MM.1S (cell line): Measurements from ENCODE around the gene GSTA1.
"Not testable (repeated sequence)": the region's sequence is repeated elsewhere in the genome, so short reads cannot be mapped to it uniquely, and the experiment has no call there.

Experiments
- DNase-seq: peaks from one replicate; pipeline ENCODE4 v3.0.0-alpha.2; 2015
- H2AFZ ChIP-seq: fragments of 300-600 bp; sonication (generic); 2 replicates; pipeline ENCODE4 v1.6.0; 2016; ENCODE audit warnings: antibody characterized with exemption, low read length
- H3F3A ChIP-seq: fragments of 300-600 bp; sonication (generic); 2 replicates; pipeline ENCODE4 v1.6.1; 2016; ENCODE audit warnings: mild to moderate bottlenecking, antibody characterized with exemption, low read length, moderate library complexity, mixed read lengths; ENCODE audit not compliant: insufficient read depth
- H3K27ac ChIP-seq: fragments of 300-600 bp; sonication (generic); 2 replicates; pipeline ENCODE4 v1.5.1; 2016; ENCODE audit warnings: mild to moderate bottlenecking, low read length
- H3K27me3 ChIP-seq: fragments of 300-600 bp; sonication (generic); replicated peaks from 2 replicates; pipeline ENCODE4 v1.6.0; 2016; ENCODE audit warnings: low read length; ENCODE audit not compliant: insufficient read depth
- H3K36me3 ChIP-seq: fragments of 300-600 bp; sonication (generic); replicated peaks from 2 replicates; pipeline ENCODE4 v1.6.1; 2016; ENCODE audit warnings: mild to moderate bottlenecking, low read length, mixed read lengths; ENCODE audit not compliant: insufficient read depth
- H3K4me1 ChIP-seq: fragments of 300-600 bp; sonication (generic); 2 replicates; pipeline ENCODE4 v1.6.1; 2016; ENCODE audit warnings: low read length, mixed read lengths
- H3K4me2 ChIP-seq: fragments of 300-600 bp; sonication (generic); 2 replicates; pipeline ENCODE4 v1.6.0; 2016; ENCODE audit warnings: low read depth, low read length
- H3K4me3 ChIP-seq: fragments of 300-600 bp; sonication (generic); 2 replicates; pipeline ENCODE4 v1.5.1; 2016; ENCODE audit warnings: low read length, mixed read lengths
- H3K79me2 ChIP-seq: fragments of 300-600 bp; sonication (generic); 2 replicates; pipeline ENCODE4 v1.6.1; 2016; ENCODE audit warnings: mixed run types, low read length, mixed read lengths
- H3K9ac ChIP-seq: fragments of 300-600 bp; sonication (generic); 2 replicates; pipeline ENCODE4 v1.6.1; 2016; ENCODE audit warnings: low read length, mixed read lengths
- H3K9me2 ChIP-seq: fragments of 300-600 bp; sonication (generic); replicated peaks from 2 replicates; pipeline ENCODE4 v1.6.1; 2016; ENCODE audit warnings: mild to moderate bottlenecking, low read length, mixed read lengths; ENCODE audit not compliant: insufficient read depth
- H3K9me3 ChIP-seq: fragments of 300-600 bp; sonication (generic); replicated peaks from 2 replicates; pipeline ENCODE4 v1.6.1; 2016; ENCODE audit warnings: mild to moderate bottlenecking, low read length, mixed read lengths; ENCODE audit not compliant: insufficient read depth
- H4K20me1 ChIP-seq: fragments of 300-600 bp; sonication (generic); 2 replicates; pipeline ENCODE4 v1.6.1; 2016; ENCODE audit warnings: mild to moderate bottlenecking, low read length, moderate library complexity, mixed read lengths; ENCODE audit not compliant: insufficient read depth
- CTCF ChIP-seq: fragments of 300-600 bp; sonication (generic); IDR thresholded peaks from 2 replicates; pipeline ENCODE4 v1.5.1; 2016; ENCODE audit warnings: antibody characterized with exemption, low read length, mixed read lengths
- EZH2 ChIP-seq: fragments of 300-600 bp; sonication (generic); optimal IDR thresholded peaks from 2 replicates; pipeline ENCODE3; 2017; ENCODE audit warnings: low read depth, mild to moderate bottlenecking, antibody characterized with exemption, low read length, mixed read lengths
- EZH2phosphoT487 ChIP-seq: fragments of 300-600 bp; sonication (generic); IDR thresholded peaks from 2 replicates; pipeline ENCODE4 v1.6.1; 2018; ENCODE audit warnings: antibody characterized with exemption, low read length

The GSTA1 gene

GRCh38 chr6:52829046-52829817, 25.6 kb upstream of the GSTA1 start:
- Histone ChIP-seq H3K27me3 (no peaks in the 10 kb centered on the region), H3K4me2 (no peak overlapping the region), H3K4me3 (no peak overlapping the region), H3K4me1 (no peaks in the 10 kb centered on the region), H3K9me2 (no peaks in the 10 kb centered on the region), H4K20me1 (no peaks in the 10 kb centered on the region), H3K9me3 (no peaks in the 10 kb centered on the region), H3K36me3 (no peaks in the 10 kb centered on the region), H3F3A (no peaks in the 10 kb centered on the region), H3K79me2 (no peaks in the 10 kb centered on the region), H2AFZ (no peak overlapping the region), H3K9ac (no peak overlapping the region), H3K27ac (no peak overlapping the region)
- TF ChIP-seq EZH2phosphoT487, result no peak
- no peak for DNase-seq

GRCh38 chr6:52828621-52829020, 25.0 kb upstream of the GSTA1 start:
- not testable (repeated sequence) for H3K9me2 ChIP-seq

GRCh38 chr6:52827073-52827783, 23.6 kb upstream of the GSTA1 start:
- H3K36me3 ChIP-seq, H3F3A ChIP-seq, H3K9me3 ChIP-seq: not testable (repeated sequence)

More at GRCh38 chr6:52828621-52829020, 25.0 kb upstream of the GSTA1 start:
- not testable (repeated sequence) for H3K36me3 ChIP-seq, H3F3A ChIP-seq, H3K9me3 ChIP-seq, H2AFZ ChIP-seq, H3K27me3 ChIP-seq, H3K79me2 ChIP-seq, H3K4me3 ChIP-seq, H3K4me2 ChIP-seq, H3K4me1 ChIP-seq, H3K9ac ChIP-seq, DNase-seq, H3K27ac ChIP-seq, H4K20me1 ChIP-seq

GRCh38 chr6:52826513-52826912, 22.9 kb upstream of the GSTA1 start:
- Histone ChIP-seq H4K20me1 (no peaks in the 10 kb centered on the region), H3K79me2 (no peaks in the 10 kb centered on the region), H3K36me3 (no peaks in the 10 kb centered on the region), H3K27me3 (no peaks in the 10 kb centered on the region), H3K4me3 (no peak overlapping the region), H3K9ac (no peak overlapping the region), H3K4me1 (no peaks in the 10 kb centered on the region), H3K27ac (no peak overlapping the region), H3K4me2 (no peak overlapping the region), H3K9me3 (no peaks in the 10 kb centered on the region), H3K9me2 (no peaks in the 10 kb centered on the region), H2AFZ (no peak overlapping the region), H3F3A (no peaks in the 10 kb centered on the region)
- no peak for DNase-seq
- TF ChIP-seq CTCF, result no peak
- no peak for TF ChIP-seq EZH2phosphoT487
- TF ChIP-seq EZH2, result no peak

More at GRCh38 chr6:52827073-52827783, 23.6 kb upstream of the GSTA1 start:
- H3K9ac ChIP-seq, H3K27ac ChIP-seq, H3K79me2 ChIP-seq, H3K9me2 ChIP-seq, H3K4me2 ChIP-seq, H3K4me1 ChIP-seq, H3K4me3 ChIP-seq, H2AFZ ChIP-seq, H4K20me1 ChIP-seq, DNase-seq, H3K27me3 ChIP-seq: not testable (repeated sequence)

GRCh38 chr6:52825900-52826459, 22.4 kb upstream of the GSTA1 start:
- DNase-seq, H3K79me2 ChIP-seq, H3K4me2 ChIP-seq, H3K36me3 ChIP-seq, H3F3A ChIP-seq, H3K4me3 ChIP-seq, H4K20me1 ChIP-seq, H3K4me1 ChIP-seq, H3K27me3 ChIP-seq, H2AFZ ChIP-seq, H3K9ac ChIP-seq, H3K9me3 ChIP-seq, H3K9me2 ChIP-seq, H3K27ac ChIP-seq: not testable (repeated sequence)

- not testable (repeated sequence) for H3K9me2 ChIP-seq, H3F3A ChIP-seq, H3K4me2 ChIP-seq, H3K4me3 ChIP-seq, H3K36me3 ChIP-seq, H4K20me1 ChIP-seq, H3K27ac ChIP-seq, H3K79me2 ChIP-seq, H3K9ac ChIP-seq, DNase-seq, H3K4me1 ChIP-seq, H3K27me3 ChIP-seq, H2AFZ ChIP-seq, H3K9me3 ChIP-seq
These were observed 21.7 kb upstream of the GSTA1 start for GRCh38 chr6:52825270-52825793.
